Duodenal mucosa (tissue), 2 donors: ENCODE data around the gene BICRA.

Experiments used
- H3K27ac ChIP-seq: one replicate; pipeline ENCODE4 v1.7.0; 2013; ENCODE audit warnings: low read depth, low read length
- H3K27me3 ChIP-seq, 2 donors: one replicate each; pipeline ENCODE4 v1.7.0; 2013; ENCODE audit warnings: low read length in 2 of 2, control low read depth in 1 of 2; ENCODE audit not compliant: insufficient read depth in 2 of 2, control insufficient read depth in 1 of 2
- H3K36me3 ChIP-seq, 2 donors: one replicate each; pipeline ENCODE4 v1.7.0; 2013; ENCODE audit warnings: low read length in 2 of 2, control low read depth in 1 of 2; ENCODE audit not compliant: insufficient read depth in 2 of 2, control insufficient read depth in 1 of 2
- H3K4me1 ChIP-seq, 2 donors: one replicate each; pipeline ENCODE4 v1.7.0; 2013; ENCODE audit warnings: low read length in 2 of 2, control low read depth in 1 of 2; ENCODE audit not compliant: insufficient read depth in 2 of 2, control insufficient read depth in 1 of 2
- H3K4me3 ChIP-seq, 2 donors: one replicate each; pipeline ENCODE4 v1.7.0; 2013; ENCODE audit warnings: low read length in 2 of 2, low read depth in 1 of 2
- H3K9ac ChIP-seq, 2 donors: one replicate each; pipeline ENCODE4 v1.7.0; 2013; ENCODE audit warnings: low read length in 2 of 2, low read depth in 1 of 2
- H3K9me3 ChIP-seq, 2 donors: one replicate each; pipeline ENCODE4 v1.7.0; 2013; ENCODE audit warnings: low read length in 2 of 2, control low read depth in 1 of 2; ENCODE audit not compliant: control insufficient read depth in 1 of 2

Gene BICRA

DNA sequence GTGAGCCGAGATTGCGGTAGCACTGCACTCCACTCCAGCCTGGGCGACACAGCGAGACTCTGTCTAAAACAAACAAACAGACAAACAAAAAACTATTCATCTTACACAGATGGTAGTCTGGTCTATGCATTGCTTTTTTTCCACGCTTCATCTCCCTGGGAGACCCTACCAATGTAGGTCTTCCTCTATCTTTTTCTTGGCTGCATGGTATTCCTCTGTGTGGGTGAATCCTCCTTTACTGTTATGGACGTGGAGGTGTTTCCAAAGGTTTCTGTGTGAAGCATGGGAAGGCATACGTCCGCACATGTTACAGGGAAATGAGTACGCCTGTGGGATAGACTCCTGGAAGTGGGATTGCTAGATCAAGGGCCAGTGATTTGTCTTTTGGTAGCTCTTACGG lies 5.6 kb downstream of the BICRA start:
- H3K27ac ChIP-seq, result no peak overlapping the region
- H3K36me3 ChIP-seq, result peaks cover 0 to 4% of the 10 kb centered on the region in 2 donors
- no peaks in the 10 kb centered on the region for H3K9me3 ChIP-seq
- H3K4me3 ChIP-seq, result no peak overlapping the region
- no peak overlapping the region for H3K9ac ChIP-seq
- peaks cover 23 to 34% of the 10 kb centered on the region in 2 donors for H3K4me1 ChIP-seq
- H3K27me3 ChIP-seq, result no peaks in the 10 kb centered on the region

DNA sequence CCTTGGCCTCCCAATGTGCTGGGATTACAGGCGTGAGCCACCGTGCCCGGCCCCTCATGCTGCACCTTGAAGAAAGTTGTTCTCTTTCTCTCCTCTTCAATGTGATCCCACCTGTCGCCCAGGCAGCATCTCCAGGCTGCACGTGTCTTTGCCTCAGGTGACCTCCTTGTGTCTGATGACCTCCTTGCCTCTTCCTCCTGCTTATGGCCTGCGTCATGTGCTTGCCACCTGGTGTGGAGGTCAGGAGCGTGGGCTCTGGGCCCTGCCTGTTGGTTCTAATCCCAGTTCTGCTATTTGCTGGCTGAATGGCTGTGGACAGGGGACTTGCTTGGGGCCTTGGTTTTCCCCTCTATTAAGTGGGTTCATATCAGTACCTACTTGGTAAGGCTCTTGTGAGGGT lies 6.3 kb downstream of the BICRA start:
- Histone ChIP-seq H3K27me3 (no peaks in the 10 kb centered on the region), H3K36me3 (peaks cover 0 to 4% of the 10 kb centered on the region in 2 donors), H3K9ac (no peak overlapping the region), H3K9me3 (no peaks in the 10 kb centered on the region), H3K4me3 (no peak overlapping the region), H3K4me1 (peaks cover 30 to 39% of the 10 kb centered on the region in 2 donors), H3K27ac (no peak overlapping the region)

DNA sequence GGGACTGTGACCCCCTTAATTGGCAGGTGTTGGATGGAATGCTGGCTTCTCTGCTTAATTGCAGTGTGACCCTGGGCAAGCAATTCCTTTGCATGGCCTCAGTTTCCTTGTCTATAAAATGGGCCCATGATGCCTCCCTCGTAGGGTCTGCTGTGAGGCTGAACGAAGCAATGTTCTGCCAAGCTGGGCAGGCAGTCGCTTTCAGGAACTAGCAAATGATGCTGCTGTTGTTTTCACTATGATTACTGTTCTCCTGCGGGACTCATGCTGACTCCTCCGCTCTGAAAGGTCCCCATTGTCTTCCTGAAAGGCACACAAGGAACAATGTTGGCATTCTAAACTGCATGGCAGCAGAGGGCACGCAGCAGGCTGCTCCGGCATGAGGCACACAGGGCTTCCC lies 6.8 kb downstream of the BICRA start:
- Histone ChIP-seq H3K4me1 (peaks cover 26 to 36% of the 10 kb centered on the region in 2 donors), H3K9ac (no peak overlapping the region)

DNA sequence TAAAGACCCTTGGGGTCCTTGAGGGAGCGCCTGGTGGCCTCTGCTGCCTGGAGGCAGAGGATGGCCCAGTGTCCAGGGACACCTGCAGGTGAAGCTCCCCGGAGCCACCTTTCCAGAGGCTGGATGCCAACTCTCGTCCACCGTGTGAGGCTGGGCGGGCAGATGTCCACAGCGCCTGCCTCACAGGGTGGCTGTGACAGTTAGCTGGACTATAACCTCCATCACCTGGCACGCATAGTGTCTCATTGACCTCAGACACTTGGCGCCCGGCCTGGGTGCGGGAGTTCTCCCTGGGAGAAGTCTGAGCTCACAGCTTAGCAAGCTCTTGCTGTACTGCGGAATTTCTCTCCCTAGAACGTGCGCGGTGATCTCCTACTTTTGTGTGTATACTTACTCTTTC lies 9.8 kb downstream of the BICRA start:
- H3K36me3 ChIP-seq, result peaks cover 0 to 4% of the 10 kb centered on the region in 2 donors
- no peak overlapping the region for H3K9ac ChIP-seq
- H3K9me3 ChIP-seq, result no peaks in the 10 kb centered on the region
- H3K27me3 ChIP-seq, result no peaks in the 10 kb centered on the region
- no peak overlapping the region for H3K27ac ChIP-seq
- no peak overlapping the region for H3K4me3 ChIP-seq
- H3K4me1 ChIP-seq, result peaks cover 25 to 35% of the 10 kb centered on the region in 2 donors

More for the DNA sequence above, 6.8 kb downstream of the BICRA start:
- H3K27ac ChIP-seq, result no peak overlapping the region
- H3K4me3 ChIP-seq, result no peak overlapping the region
- H3K36me3 ChIP-seq, result peaks cover 0 to 4% of the 10 kb centered on the region in 2 donors
- H3K27me3 ChIP-seq, result no peaks in the 10 kb centered on the region
- H3K9me3 ChIP-seq, result no peaks in the 10 kb centered on the region

DNA sequence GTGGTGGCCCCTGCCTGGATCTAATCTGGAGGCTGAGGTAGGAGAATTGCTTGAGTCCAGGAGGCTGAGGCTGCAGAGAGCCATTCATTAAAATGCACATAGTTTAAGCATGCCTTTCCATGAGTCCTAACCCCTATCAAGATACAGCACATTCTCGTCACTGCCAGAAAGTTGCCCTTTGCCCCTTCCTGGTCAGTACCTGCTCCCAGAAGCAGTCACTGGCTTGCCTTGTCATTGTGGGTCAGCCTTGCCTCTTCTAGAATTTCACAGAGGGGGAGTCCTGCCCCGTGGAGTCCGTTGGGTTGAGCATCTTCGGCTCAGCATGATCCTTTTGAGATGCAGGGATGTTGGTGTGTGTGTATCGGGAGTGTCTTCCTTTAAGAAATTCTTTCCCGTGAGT lies 10.8 kb downstream of the BICRA start:
- Histone ChIP-seq H3K4me1 (peaks cover 32 to 45% of the 10 kb centered on the region in 2 donors), H3K27me3 (no peaks in the 10 kb centered on the region), H3K9me3 (no peaks in the 10 kb centered on the region), H3K27ac (no peak overlapping the region), H3K4me3 (no peak overlapping the region), H3K36me3 (peaks cover 0 to 4% of the 10 kb centered on the region in 2 donors), H3K9ac (no peak overlapping the region)

DNA sequence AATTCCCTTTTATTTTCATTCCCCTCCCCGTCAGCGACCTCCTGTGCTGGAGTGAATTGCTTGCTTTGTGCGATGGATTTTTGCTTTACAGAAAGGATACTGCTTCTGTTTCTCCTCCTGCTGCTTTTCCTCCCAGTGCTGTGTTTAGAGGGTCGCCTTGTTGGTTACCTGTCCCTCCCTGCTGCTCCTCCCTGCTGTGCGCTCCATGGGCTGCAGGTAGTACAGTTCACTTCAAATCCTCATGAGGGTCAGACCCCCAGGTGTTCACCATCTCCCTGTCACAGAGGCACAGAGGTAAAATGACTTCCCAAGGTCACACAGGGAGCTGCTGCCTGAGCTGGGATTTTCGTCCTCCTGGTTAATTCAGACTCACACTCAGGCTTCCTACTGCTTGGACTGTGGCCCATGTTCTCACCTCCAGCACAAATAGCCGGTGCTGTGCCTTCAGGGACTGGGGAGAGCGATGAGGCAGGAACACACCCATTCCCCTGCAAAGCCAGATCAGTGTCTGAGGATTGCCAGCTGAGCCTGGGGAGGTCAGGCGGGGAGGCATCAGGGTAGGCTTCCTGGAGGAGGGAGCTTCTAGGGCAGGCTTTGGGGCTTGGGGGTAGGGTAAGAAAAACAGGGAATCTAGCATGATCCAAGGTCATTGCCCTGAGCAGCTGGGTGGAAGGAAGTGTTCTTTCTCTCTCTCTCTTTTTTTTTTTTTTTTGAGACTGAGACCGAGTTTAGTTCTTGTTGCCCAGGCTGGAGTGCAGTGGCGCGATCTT lies 14.4 kb downstream of the BICRA start:
- Histone ChIP-seq H3K36me3 (no peaks in the 10 kb centered on the region), H3K4me3 (peak overlapping the region in 1 of 2 donors; percentile 51), H3K9me3 (no peaks in the 10 kb centered on the region), H3K4me1 (peaks cover 42 to 51% of the 10 kb centered on the region in 2 donors), H3K27me3 (no peaks in the 10 kb centered on the region), H3K9ac (peak overlapping the region; percentile 25 to 44), H3K27ac (no peak overlapping the region)

DNA sequence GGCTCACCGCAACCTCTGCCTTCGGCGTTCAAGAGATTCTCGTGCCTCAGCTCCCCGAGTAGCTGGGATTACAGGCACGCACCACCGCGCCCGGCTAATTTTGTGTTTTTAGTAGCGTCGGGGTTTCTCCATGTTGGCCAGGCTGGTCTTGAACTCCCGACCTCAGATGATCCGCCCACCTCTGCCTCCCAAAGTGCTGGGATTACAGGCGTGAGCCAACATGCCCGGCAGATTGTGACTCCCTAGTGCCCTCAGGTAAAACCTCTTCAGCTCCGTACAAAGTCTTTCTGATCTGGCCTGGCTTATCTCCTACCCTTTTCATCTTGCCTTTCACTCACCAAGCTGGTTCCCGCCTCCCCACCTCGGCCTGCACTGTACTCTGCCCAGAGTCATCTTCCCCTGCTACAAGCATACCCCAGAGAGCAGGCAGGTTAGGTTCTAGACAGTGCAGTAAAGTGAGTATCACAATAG lies 15.0 kb downstream of the BICRA start:
- H3K4me1 ChIP-seq, result peaks cover 38 to 48% of the 10 kb centered on the region in 2 donors
- H3K4me3 ChIP-seq, result peak overlapping the region; percentile 11 to 51
- H3K9ac ChIP-seq, result peak overlapping the region; percentile 25 to 44
- H3K36me3 ChIP-seq, result no peaks in the 10 kb centered on the region
- no peaks in the 10 kb centered on the region for H3K9me3 ChIP-seq
- H3K27ac ChIP-seq, result no peak overlapping the region
- H3K27me3 ChIP-seq, result no peaks in the 10 kb centered on the region

DNA sequence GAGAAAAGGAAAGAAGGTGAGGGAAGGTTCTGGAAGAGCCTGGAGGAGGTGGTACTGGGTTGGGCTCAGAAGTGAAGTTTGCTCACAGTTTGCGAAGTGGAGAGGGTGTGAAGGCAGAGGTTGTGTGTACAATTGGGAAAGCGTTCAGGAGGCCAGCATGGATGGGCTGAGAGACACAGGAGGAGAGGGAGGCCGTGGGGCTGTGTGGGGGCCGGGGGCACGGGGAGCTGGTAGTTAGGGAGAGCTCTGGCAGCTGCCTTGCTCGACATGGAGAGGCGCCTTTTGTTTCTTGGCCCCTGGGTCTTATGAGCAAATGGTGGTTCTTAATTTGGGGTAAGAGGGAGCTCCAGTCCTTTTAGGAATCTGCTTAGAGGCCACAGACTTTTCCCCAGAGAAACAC lies 16.7 kb downstream of the BICRA start:
- Histone ChIP-seq H3K27ac (peak overlapping the region; percentile 13), H3K9me3 (no peaks in the 10 kb centered on the region), H3K36me3 (no peaks in the 10 kb centered on the region), H3K9ac (peak overlapping the region in 1 of 2 donors; percentile 41), H3K4me1 (peaks cover 28 to 35% of the 10 kb centered on the region in 2 donors), H3K4me3 (no peak overlapping the region), H3K27me3 (no peaks in the 10 kb centered on the region)

DNA sequence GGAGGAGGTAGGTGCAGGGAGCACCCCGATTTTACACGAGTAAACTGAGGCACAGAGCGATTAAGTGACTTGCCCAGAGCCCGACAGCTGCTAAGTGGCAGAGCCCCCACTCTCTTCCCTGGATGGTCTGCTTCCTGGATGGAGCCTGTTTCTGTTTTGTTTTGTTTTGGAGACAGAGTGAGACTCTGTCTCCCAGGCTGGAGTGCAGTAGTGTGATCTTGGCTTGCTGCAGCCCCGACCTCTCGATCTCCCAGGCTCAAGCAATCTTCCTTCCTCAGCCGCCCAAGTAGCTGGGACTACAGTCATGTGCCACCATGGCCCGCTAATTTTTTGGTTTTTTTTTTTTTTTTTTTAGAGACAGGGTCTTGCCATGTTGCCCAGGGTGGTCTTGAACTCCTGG lies 17.3 kb downstream of the BICRA start:
- peak overlapping the region in 1 of 2 donors; percentile 41 for H3K9ac ChIP-seq

DNA sequence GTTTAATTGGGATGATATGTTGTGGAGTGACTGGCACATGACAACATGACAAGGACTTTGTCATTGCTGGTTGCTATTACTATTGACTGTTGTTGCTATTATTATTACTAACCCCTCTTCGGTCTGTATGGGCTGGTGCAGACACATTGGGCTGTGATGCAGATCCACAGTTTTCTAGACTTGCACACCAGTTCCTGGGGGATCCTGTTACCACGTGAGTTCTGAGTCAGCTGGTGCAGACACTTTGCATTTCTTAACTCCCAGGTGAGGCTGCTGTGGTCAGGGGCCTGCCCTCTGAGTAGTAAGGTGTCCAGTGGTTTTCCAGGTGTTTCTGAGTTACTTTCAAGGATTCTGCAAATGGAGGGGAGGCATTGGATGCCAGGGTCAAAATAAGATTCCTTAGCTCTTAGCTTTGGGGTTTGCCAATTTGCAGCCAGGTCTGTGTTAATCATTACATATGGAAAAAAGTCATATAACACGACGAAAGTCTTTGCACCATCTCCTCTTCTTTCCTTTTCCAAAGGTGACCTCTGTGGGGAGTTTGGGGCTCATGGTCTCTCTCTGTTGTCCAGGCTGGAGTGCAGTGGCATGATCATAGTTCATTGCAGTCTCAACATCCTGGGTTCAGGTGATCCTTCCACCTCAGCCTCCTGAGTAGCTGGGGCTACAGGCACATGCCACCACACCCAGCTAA lies 19.3 kb downstream of the BICRA start:
- H3K4me3 ChIP-seq, result no peak overlapping the region
- no peak overlapping the region for H3K27ac ChIP-seq
- H3K9ac ChIP-seq, result no peak overlapping the region
- H3K36me3 ChIP-seq, result no peaks in the 10 kb centered on the region
- no peaks in the 10 kb centered on the region for H3K9me3 ChIP-seq
- no peaks in the 10 kb centered on the region for H3K27me3 ChIP-seq
- peaks cover 26 to 42% of the 10 kb centered on the region in 2 donors for H3K4me1 ChIP-seq

More for the DNA sequence above, 17.3 kb downstream of the BICRA start:
- Histone ChIP-seq H3K27me3 (no peaks in the 10 kb centered on the region), H3K27ac (no peak overlapping the region), H3K9me3 (no peaks in the 10 kb centered on the region), H3K4me1 (peaks cover 28 to 35% of the 10 kb centered on the region in 2 donors), H3K36me3 (no peaks in the 10 kb centered on the region), H3K4me3 (no peak overlapping the region)
